HG03135 (cell line): ENCODE data around the gene UBE2N.

Experiments used
- ATAC-seq: cut with Tn5 transposase; IDR thresholded peaks from one replicate; pipeline ENCODE4 v1.9.1; 2021; ENCODE audit warnings: mild to moderate bottlenecking, moderate library complexity; ENCODE audit not compliant: unreplicated experiment

The UBE2N gene, protein sequence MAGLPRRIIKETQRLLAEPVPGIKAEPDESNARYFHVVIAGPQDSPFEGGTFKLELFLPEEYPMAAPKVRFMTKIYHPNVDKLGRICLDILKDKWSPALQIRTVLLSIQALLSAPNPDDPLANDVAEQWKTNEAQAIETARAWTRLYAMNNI

DNA sequence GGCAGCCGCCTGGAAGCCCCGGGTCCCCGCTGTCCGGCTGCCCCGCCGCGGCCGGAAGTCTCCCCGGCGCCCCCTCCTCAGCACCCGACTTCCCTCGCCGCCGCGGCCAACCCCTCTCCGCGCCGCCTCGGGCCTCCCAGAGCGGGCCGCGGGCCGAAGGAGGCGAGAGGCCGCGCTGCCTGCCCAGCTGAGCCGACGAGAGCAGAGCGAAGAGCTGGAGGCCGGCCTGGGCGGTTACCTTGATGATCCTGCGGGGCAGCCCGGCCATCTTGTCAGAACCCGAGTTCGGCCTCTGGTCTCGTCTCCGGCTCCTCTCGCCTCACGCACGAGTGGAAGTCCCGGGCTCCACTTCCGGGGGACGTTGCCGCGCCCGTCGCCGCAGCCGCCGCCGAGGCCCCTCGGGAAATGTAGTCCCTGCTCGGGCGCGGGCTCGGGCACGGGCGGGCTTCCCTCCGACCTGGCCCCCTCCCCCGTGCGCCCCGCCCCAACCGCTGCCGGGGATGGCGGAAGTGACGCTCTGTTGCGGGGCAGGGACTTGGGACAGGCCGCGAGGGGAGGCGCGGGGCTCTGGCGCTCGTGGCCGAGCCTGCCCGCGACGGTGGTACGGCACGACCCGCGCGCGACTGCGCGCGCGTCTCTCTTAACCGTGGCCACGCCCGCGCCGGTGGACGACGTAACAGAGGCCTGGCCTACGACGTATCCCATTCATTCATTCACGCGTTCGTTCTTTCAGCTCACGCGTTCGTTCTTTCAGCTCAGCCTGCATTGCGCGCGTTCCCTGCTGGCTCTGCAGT is at the start of gene UBE2N:
UBE2N (minus strand) TSS at position 331 of the 794 bp plus-strand sequence; CDS start at position 268, 63 bp downstream.
- peak; percentile 78 for ATAC-seq

DNA sequence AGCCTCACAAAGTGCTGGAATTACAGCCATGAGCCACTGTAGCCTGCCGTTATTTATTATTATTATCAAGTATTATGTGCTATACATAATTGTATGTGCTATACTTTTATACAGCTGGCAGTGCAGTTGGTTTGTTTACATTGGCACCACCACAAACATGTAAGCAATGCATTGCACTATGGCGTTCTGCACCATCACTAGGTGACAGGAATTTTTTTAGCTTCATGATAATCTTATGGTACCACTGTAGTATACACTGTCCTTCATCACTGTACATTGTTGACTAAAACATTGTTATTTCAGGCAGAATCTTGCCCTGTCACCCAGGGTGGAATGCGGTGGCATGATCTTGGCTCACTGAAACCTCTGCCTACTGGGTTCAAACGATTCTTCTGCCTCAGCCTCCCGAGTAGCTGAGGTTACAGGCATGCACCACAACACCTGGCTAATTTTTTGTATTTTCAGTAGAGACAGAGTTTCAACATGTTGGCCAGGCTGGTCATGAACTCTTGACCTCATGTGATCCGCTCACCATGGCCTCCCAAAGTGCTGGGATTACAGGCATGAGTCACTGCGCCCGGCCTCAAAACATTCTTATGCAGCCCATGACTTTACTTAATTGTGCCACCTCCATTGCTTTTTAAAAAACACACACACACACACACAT is 42.7 kb upstream of the UBE2N start:
- ATAC-seq, result no peak

- ATAC-seq, result no peak
These were observed 41.5 kb upstream of the UBE2N start for GRCh38 chr12:93483151-93483807.

GRCh38 chr12:93482721-93483120 is 41.0 kb upstream of the UBE2N start:
- ATAC-seq, result no peak

- no peak for ATAC-seq
These were observed 34.8 kb upstream of the UBE2N start for GRCh38 chr12:93476555-93476954.

DNA sequence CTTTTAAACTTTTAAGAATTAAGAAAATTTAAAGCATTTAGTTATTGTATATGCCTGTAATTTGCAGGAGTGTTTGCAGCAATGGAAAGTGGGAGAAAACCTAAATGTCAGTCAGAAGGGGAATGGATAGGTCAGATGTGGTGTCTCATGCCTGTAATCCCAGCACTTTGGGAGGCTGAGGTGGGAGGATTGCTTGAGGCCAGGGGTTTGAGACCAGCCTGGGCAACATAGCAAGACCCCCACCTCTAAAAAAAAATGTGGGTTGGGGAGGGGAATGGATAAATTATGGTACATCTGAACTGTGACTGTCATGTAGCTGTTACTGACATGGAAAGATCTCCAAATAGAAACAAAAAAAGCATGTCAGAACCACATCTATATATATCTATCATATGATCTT is 27.6 kb upstream of the UBE2N start:
- ATAC-seq, result no peak

DNA sequence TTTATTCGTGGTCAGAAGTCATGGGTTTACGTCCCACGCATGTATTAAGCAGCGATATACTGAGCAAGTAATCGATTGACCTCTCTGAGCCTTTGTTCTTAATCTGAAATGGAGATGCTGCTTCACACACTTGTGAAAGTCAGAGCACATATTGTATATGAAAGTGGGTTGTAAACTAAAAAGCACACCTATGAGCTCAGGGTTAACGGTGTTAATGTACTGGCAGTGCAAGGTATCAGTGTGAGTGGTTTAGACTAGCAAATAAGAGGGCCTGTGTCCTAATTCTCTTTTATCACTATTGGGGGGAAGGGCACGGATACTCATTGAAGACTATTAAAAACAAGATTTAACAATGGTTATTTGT is 26.2 kb upstream of the UBE2N start:
- ATAC-seq, result no peak

- ATAC-seq, result peak; percentile 82
These were observed 25.7 kb upstream of the UBE2N start, which contains the start of gene MRPL42 for GRCh38 chr12:93467351-93468007. MRPL42 (plus strand) TSS chr12:93467514; CDS start chr12:93469286, 1,772 bp downstream.

GRCh38 chr12:93466625-93467350 is 25.0 kb upstream of the UBE2N start:
- no peak for ATAC-seq

- no peak for ATAC-seq
These were observed 24.1 kb upstream of the UBE2N start for GRCh38 chr12:93465841-93466240.

GRCh38 chr12:93461503-93461902 is 19.8 kb upstream of the UBE2N start:
- ATAC-seq, result no peak

GRCh38 chr12:93460902-93461301 is 19.2 kb upstream of the UBE2N start:
- ATAC-seq, result no peak

GRCh38 chr12:93460003-93460402 is 18.3 kb upstream of the UBE2N start:
- ATAC-seq, result no peak

DNA sequence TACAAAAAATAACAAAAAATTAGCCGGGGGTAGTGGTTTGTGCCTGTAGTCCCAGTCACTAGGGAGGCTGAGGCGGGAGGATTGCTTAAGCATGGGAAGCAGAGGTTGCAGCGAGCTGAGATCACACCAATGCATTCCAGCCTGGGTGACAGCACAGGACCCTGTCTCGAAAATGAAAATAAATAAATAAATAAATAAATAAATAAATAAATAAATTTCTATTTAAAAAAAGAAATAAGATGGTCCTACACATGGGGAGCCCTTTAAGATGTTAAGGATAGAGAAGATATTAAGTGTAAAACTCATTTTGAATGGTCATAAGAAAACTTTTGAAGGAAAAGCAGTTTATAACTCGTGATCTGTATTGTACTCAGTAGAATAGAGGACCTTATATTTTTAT is 17.4 kb upstream of the UBE2N start:
- no peak for ATAC-seq

DNA sequence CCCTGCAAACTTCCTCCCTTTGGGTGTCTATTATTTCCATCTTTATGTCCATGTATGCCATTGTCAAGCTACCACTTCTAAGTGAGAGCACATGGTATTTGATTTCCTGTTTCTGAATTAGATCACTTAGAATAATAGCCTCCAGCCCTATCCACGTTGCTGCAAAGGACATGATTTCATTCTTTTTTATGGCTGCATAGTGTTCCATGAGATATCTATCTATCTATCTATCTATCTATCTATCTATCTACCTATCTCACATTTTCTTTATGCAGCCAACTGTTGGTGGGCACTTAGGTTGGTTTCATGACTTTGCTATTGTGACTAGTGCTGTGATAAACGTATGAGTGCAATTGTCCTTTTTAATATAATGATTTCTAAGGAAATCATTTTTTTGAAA is 14.3 kb upstream of the UBE2N start:
- ATAC-seq, result no peak

- ATAC-seq, result no peak
These were observed 11.9 kb upstream of the UBE2N start for GRCh38 chr12:93453633-93454032.

GRCh38 chr12:93451423-93452158 is 9.8 kb upstream of the UBE2N start:
- ATAC-seq, result no peak

DNA sequence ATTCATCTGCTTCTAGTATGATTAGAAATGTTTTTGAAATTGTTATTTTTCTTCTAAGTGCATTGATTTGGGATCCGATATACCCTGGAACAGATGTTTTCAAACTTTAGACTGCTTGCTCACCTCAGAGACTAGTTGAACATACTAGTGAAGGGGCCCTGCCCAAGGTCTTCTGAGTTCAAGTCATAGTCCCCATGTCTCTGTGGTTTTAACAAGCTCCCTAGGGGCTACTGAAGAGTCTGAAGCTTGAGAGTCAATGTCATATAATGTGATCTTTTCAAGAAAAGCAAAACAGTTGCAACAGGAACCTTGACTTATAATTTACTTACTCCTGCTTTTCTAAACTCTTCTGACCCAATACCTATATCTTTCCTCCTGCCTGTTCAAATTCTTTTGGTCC is 7.5 kb upstream of the UBE2N start:
- peak; percentile 90 for ATAC-seq

DNA sequence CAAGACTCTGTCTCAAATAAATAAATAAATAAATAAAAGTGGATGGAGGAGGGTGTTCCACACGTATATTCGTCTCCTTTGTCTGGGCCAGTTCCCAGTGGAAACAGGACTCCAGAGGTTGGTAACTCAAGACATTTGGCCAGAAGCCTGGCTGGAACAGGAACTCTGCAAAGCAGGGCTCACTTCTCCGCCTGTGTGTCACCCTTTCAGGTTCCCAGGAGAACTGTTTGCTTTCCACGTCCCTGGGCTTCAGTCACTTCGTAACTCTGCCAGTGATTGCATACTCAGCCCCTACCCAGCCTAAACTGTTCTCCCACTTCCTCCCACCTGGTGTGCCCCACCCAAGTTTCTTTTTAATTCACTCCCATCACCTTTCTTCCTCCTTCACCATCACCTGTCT is 7.0 kb upstream of the UBE2N start:
- ATAC-seq, result no peak
